HG03457 (cell line): Measurements from ENCODE around the gene HPGDS.

Source experiments
- ATAC-seq: cut with Tn5 transposase; IDR thresholded peaks from one replicate; pipeline ENCODE4 v1.9.1; 2021; ENCODE audit warnings: moderate number of reproducible peaks; ENCODE audit not compliant: unreplicated experiment

The HPGDS gene

DNA sequence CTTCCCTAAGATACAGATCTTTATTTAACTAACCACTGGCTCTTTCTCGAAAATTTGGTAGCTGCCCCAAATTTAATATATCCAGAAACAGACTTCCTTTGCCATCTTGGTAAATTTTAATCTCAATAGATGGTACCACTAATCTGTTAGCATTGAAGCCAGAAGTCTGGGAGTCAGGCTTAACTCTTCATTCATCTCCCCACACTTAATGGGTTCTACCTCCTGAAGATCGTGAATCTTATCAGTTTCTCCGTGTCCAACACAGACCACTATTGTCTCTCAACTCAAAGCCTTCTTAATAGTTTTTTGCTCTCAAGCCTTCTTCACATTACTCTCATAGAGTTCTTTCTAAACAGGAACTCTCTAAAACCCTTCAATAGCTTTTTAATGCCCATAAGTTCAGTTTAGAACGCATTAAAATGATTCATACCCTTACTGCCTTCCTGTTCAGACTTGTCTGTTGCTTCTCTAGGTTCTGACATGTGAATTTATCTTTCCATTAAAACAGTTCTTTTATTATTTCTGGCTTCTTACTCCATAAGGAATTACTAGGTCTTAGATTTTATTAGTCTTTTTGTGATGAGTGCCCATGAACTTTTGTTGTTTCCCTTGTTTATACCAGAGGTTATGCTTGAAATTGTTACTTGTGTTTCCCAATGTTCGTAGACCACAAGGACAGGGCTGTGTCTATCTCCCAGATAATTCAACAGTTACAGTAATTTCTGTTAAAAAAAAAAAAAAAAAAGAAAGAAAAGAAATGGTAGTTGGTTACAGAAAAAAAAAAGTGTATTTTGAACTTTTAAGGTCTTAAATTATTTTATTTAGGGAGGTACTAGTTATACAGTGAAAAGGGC, 80.2 kb downstream of the HPGDS start:
- no peak for ATAC-seq

DNA sequence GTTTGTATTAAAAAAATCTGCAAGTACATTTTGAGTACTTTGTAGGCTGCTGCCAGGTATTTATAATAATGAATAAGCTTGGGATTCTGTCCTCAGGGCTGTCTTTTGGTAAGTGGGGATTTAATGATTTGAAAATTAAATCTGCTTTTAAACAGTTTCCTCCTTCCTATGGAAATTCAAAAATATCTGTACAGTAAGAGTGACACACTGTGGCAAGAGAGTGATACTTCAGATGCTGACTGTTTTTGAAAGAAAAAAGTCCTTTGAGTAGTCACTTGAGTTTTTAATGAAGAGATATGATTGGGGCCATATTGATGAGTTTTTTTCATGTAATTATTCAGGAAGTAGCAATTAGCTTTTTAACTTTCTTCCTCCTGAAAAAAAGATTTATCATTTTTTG, 85.8 kb downstream of the HPGDS start:
- no peak for ATAC-seq

- ATAC-seq = no peak
Measured at GRCh38 chr4:94256144-94256783, 86.4 kb downstream of the HPGDS start.

DNA sequence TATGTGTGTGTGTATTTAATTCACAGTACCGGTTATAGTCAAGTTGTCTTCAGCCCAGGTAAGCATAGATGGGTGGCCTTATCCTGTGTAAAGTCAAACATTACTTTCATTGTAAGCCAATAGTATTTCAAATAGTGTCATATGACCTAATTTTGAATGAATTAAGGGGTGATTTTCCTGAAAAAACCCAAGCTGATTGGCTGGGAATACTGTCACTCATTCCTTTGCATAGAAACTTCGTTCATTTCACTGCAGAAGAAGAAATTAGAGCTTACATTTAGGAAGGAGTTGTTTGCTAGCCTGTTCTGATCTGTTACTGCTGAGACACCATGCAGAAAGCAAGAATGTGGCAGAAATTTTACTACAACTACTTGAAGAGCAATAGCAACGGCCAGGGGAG, 89.6 kb downstream of the HPGDS start:
- ATAC-seq = no peak

DNA sequence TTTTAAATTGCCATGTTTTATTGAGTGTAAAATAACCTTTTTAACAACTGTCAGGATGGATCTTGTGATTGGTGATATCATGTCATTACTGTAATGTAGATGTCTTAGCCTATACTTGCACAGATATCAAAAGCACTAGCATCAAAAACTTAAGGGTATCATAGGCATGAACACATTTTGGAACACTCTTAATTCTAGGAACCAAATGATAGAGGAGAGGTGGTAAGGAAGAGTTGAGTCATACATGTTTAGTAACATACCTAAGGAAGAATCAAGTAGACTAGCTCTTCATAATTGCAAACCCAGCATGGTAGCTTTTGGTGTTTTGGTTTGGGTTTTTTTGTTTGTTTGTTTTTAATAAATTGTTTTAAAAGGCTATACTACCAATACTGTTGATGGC, 91.5 kb downstream of the HPGDS start:
- no peak for ATAC-seq
